HepG2 (cell line): Measurements from ENCODE around the gene CACNG8. TPM values are rescaled to one million over a fixed set of nuclear protein-coding genes. Genes with fewer than 3 reads are reported as not detected.

ENCODE experiments used
- ATAC-seq: fragments of 200-7000 bp; cut with Tn5 transposase; 3 replicates; pipeline ENCODE4 v1.9.1; 2020; ENCODE audit warnings: mild to moderate bottlenecking, moderate library complexity
- BruUV-seq: library from RNA; stranded (reverse); fragments of 400-500 nt; replicated peaks from 2 replicates; lab custom pipeline; 2021; lab: Mats Ljungman, UMichigan
- CTCF ChIA-PET: fragments of 300-600 bp; formaldehyde crosslinking; extraction: SDS; loops from one replicate; lab custom pipeline; 2021; ENCODE audit warnings: low total read pairs, inconsistent platforms, low intra/inter-chr PET ratio; lab: Yijun Ruan, JAX
- POLR2A ChIA-PET: fragments of 350-600 bp; sonication (Branson Sonifier 250); formaldehyde crosslinking; loops from one replicate; lab custom pipeline; 2020; ENCODE audit warnings: antibody characterized with exemption, inconsistent platforms; lab: Yijun Ruan, JAX
- DNase-seq: peaks from one replicate; pipeline ENCODE4 v3.0.0-alpha.2; 2015; ENCODE audit warnings: low spot score
- FAIRE-seq: peaks from 3 replicates; lab custom pipeline; 2011; peaks lifted over from hg19 to GRCh38; lab: Jason Lieb, UNC
- H2AFZ ChIP-seq: one replicate; pipeline ENCODE4 v1.6.1; 2011; ENCODE audit warnings: low read length, inconsistent platforms
- H3K27ac ChIP-seq: fragments of 300-600 bp; 3 replicates; pipeline ENCODE4 v1.8.0; 2011; ENCODE audit warnings: mixed run types, mild to moderate bottlenecking, mixed read lengths, low read length, inconsistent platforms; ENCODE audit not compliant: insufficient read depth; ENCODE audit errors: extremely low read length
- H3K27me3 ChIP-seq, 2 experiments: fragments of 200-600 bp in 1 of 2; 2 replicates in 1 of 2; 3 replicates in 1 of 2; pipeline versions ENCODE4 v1.6.0 to v1.8.0; 2011; ENCODE audit warnings: low read length in 2 of 2, mild to moderate bottlenecking in 2 of 2, moderate library complexity in 2 of 2, inconsistent platforms in 1 of 2; ENCODE audit not compliant: insufficient read depth in 2 of 2, control insufficient read depth in 1 of 2
- H3K36me3 ChIP-seq, 2 experiments: fragments of 200-600 bp in 1 of 2; replicated peaks in 1 of 2; 2 replicates in 1 of 2; 3 replicates in 1 of 2; pipeline versions ENCODE4 v1.5.1 to v1.8.0; 2011; ENCODE audit warnings: low read length in 2 of 2, inconsistent platforms in 1 of 2; ENCODE audit not compliant: insufficient read depth in 2 of 2, control insufficient read depth in 1 of 2
- H3K4me1 ChIP-seq: 2 replicates; pipeline ENCODE4 v1.5.1; 2012; ENCODE audit warnings: low read length, inconsistent platforms; ENCODE audit not compliant: insufficient read depth
- H3K4me2 ChIP-seq: 2 replicates; pipeline ENCODE4 v1.6.0; 2011; ENCODE audit warnings: low read depth, low read length, inconsistent platforms
- H3K4me3 ChIP-seq, 3 experiments: fragments of 200-600 bp in 1 of 3; sonication (generic), shearing (Covaris generic) in 1 of 3; replicated peaks in 1 of 3; 2 replicates each; pipeline ENCODE4 v1.5.1; 2011 to 2016; ENCODE audit warnings: low read length in 3 of 3, inconsistent platforms in 2 of 3, low read depth in 2 of 3, mild to moderate bottlenecking in 2 of 3, control low read depth in 1 of 3, mixed read lengths in 1 of 3; ENCODE audit not compliant: insufficient read depth in 1 of 3
- H3K79me2 ChIP-seq: one replicate; pipeline ENCODE4 v1.6.1; 2011; ENCODE audit warnings: low read length, inconsistent platforms; ENCODE audit not compliant: insufficient read depth
- H3K9ac ChIP-seq: 2 replicates; pipeline ENCODE4 v1.6.0; 2011; ENCODE audit warnings: mild to moderate bottlenecking, low read depth, low read length, inconsistent platforms; ENCODE audit not compliant: insufficient read depth
- H3K9me3 ChIP-seq: 2 replicates; pipeline ENCODE4 v1.5.1; 2012; ENCODE audit warnings: mild to moderate bottlenecking, low read length
- H4K20me1 ChIP-seq: 2 replicates; pipeline ENCODE4 v1.6.0; 2011; ENCODE audit warnings: inconsistent platforms, mild to moderate bottlenecking, low read length, moderate library complexity; ENCODE audit not compliant: insufficient read depth
- CEBPG ChIP-seq: IDR thresholded peaks from 2 replicates; pipeline ENCODE4 v1.6.1; 2016
- ELK4 ChIP-seq: sonication (generic); formaldehyde crosslinking; IDR thresholded peaks from 2 replicates; pipeline ENCODE4 v1.9.0; 2021; ENCODE audit warnings: missing genetic modification reagents, borderline replicate concordance
- FOXK1 ChIP-seq: sonication (generic); formaldehyde crosslinking; IDR thresholded peaks from 2 replicates; pipeline ENCODE4 v1.4.0; 2020; ENCODE audit warnings: low read depth, missing genetic modification reagents, borderline replicate concordance
- HDAC1 ChIP-seq: sonication (generic); formaldehyde crosslinking; IDR thresholded peaks from 2 replicates; pipeline ENCODE4 v1.5.1; 2020; ENCODE audit warnings: mild to moderate bottlenecking, missing genetic modification reagents
- HINFP ChIP-seq: sonication (generic); formaldehyde crosslinking; IDR thresholded peaks from 2 replicates; pipeline ENCODE4 v1.4.0; 2020; ENCODE audit warnings: low read depth, mild to moderate bottlenecking, missing genetic modification reagents
- HMG20B ChIP-seq: conservative IDR thresholded peaks from 2 replicates; pipeline ENCODE4 v1.6.1; 2016; ENCODE audit warnings: missing genetic modification reagents, missing compliant biosample characterization
- HNF1A ChIP-seq, 2 experiments: sonication (generic) in 1 of 2; formaldehyde crosslinking in 1 of 2; IDR thresholded peaks; 2 replicates each; pipeline versions ENCODE4 v1.4.0 to v1.6.1; 2016 to 2020; ENCODE audit warnings: borderline replicate concordance in 1 of 2, low read depth in 1 of 2, mild to moderate bottlenecking in 1 of 2, missing genetic modification reagents in 1 of 2
- ISX ChIP-seq: sonication (generic); formaldehyde crosslinking; conservative IDR thresholded peaks from 2 replicates; pipeline ENCODE4 v1.5.0; 2020; ENCODE audit warnings: missing genetic modification reagents
- NFIB ChIP-seq: sonication (generic); formaldehyde crosslinking; IDR thresholded peaks from 2 replicates; pipeline ENCODE4 v1.9.0; 2021; ENCODE audit warnings: missing genetic modification reagents, mild to moderate bottlenecking, borderline replicate concordance
- NR2F1 ChIP-seq, 2 experiments: fragments of 450-650 bp in 1 of 2; formaldehyde crosslinking in 1 of 2; IDR thresholded peaks; 2 replicates each; pipeline versions ENCODE4 v1.5.0 to v1.6.1; 2016 to 2020; ENCODE audit warnings: mild to moderate bottlenecking in 1 of 2, missing compliant biosample characterization in 1 of 2, missing genetic modification reagents in 1 of 2, moderate library complexity in 1 of 2
- PHB2 ChIP-seq: fragments of 450-650 bp; IDR thresholded peaks from 2 replicates; pipeline ENCODE4 v1.6.1; 2018; ENCODE audit not compliant: partially characterized antibody
- RELA ChIP-seq: sonication (generic); formaldehyde crosslinking; IDR thresholded peaks from 2 replicates; pipeline ENCODE4 v1.4.0; 2020; ENCODE audit warnings: missing genetic modification reagents
- SALL1 ChIP-seq: sonication (generic); formaldehyde crosslinking; IDR thresholded peaks from 2 replicates; pipeline ENCODE4 v1.8.0; 2022; ENCODE audit warnings: mild to moderate bottlenecking, missing genetic modification reagents
- SRSF1 ChIP-seq: fragments of 200-400 bp; formaldehyde crosslinking; optimal IDR thresholded peaks from 2 replicates; pipeline ENCODE3; 2017; ENCODE audit warnings: mild to moderate bottlenecking, low read depth, low read length, moderate library complexity
- ZNF567 ChIP-seq: sonication (generic); formaldehyde crosslinking; IDR thresholded peaks from 2 replicates; pipeline ENCODE4 v1.8.1; 2023; ENCODE audit warnings: mild to moderate bottlenecking, missing genetic modification reagents, borderline replicate concordance
- WGBS: methylation state at CpG from one replicate; pipeline ENCODE4 v1.1.6; 2017; ENCODE audit warnings: low lambda C conversion rate; 5-methylcytosine and 5-hydroxymethylcytosine counted together
- in situ Hi-C: cut with HindIII; loops from 2 replicates; pipeline ENCODE4 v1.10.0; 2017; ENCODE audit warnings: low pct_unique_long_range_greater_than_20kb; ENCODE audit not compliant: extremely low pct_ligation_motif_present
- intact Hi-C: fragments of 100-400 bp; cut with micrococcal nuclease; formaldehyde crosslinking; loops from one replicate; pipeline ENCODE4 v1.10.0; 2022; ENCODE audit not compliant: unreplicated experiment
- polyA plus RNA-seq, 8 experiments: library from polyadenylated mRNA; depleted of rRNA in 3 of 8; stranded (reverse) in 7 of 8; unstranded in 1 of 8; fragments of >200 nt; fragmentation: Illumina TruSeq in 4 of 8; extraction: Trizol in 4 of 8; gene quantifications; 2 replicates each; pipeline versions ENCODE4 v1.2.1 to v1.2.3, GENCODE V29; 2011 to 2016; ENCODE audit warnings: low read depth in 4 of 8, missing spikeins in 1 of 8, mixed read lengths in 1 of 8; ENCODE audit not compliant: insufficient read depth in 1 of 8
- total RNA-seq, 5 experiments: library from RNA; depleted of rRNA; stranded (reverse); fragments of >200 nt; fragmentation: Illumina TruSeq; extraction: Trizol; gene quantifications; 2 replicates each; pipeline ENCODE4 v1.2.3, GENCODE V29; 2016; ENCODE audit warnings: low read depth in 1 of 5
- TF ChIP-seq, protein P1 (sequence below): sonication (generic); formaldehyde crosslinking; IDR thresholded peaks from 2 replicates; pipeline ENCODE4 v1.8.0; 2022; ENCODE audit warnings: missing genetic modification reagents, mild to moderate bottlenecking, borderline replicate concordance

The CACNG8 gene
- total and polyA plus RNA-seq, 2 of the 13 experiments (the other 11 are each of a cell fraction or from before 2014, with no cell fraction given) = not detected

DNA sequence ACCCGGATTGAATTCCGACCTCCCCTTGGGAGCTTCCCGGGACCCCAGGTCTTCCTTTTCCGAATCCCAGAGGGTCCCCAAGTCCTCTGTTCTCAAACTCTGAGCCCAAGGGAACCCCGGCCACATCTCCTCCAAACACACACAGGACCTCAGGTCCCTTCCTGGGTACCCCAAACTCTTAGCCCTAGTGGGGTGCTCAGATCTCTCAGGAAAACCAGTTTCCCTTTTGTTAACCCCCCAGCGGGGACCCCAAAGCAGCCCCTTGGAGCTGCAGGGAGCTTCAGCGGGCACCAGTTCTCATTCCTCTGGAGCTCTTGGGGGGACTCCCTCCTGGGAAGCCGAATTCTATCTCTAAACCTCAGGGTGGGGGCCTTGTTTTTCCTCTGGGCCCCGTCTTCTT, 29.5 kb downstream of the CACNG8 start (continued):
- no peak for TF ChIP-seq HDAC1 (CRISPR knock-in tag)
- no peak for TF ChIP-seq NFIB (CRISPR knock-in tag)
- TF ChIP-seq ISX (CRISPR knock-in tag) = no peak
- TF ChIP-seq HMG20B (CRISPR knock-in tag) = no peak
- TF ChIP-seq ELK4 = no peak
- TF ChIP-seq SRSF1 = no peak
- TF ChIP-seq HINFP = no peak

DNA sequence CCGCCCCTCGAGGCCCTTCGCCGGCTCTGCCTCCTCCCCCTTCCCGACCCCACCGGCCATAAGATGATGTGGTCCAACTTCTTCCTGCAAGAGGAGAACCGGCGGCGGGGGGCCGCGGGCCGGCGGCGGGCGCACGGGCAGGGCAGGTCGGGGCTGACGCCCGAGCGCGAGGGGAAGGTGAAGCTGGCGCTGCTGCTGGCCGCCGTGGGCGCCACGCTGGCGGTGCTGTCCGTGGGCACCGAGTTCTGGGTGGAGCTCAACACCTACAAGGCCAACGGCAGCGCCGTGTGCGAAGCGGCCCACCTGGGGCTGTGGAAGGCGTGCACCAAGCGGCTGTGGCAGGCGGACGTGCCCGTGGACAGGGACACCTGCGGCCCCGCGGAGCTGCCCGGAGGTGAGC, 30.1 kb downstream of the CACNG8 start:
- DNase-seq = no peak
- H3K4me3 ChIP-seq = no peak overlapping the region
- 26% methylated on average over 28 of the region's 43 CpGs for WGBS
- H3K4me1 ChIP-seq = no peaks in the 10 kb centered on the region
- TF ChIP-seq, protein P1, sequence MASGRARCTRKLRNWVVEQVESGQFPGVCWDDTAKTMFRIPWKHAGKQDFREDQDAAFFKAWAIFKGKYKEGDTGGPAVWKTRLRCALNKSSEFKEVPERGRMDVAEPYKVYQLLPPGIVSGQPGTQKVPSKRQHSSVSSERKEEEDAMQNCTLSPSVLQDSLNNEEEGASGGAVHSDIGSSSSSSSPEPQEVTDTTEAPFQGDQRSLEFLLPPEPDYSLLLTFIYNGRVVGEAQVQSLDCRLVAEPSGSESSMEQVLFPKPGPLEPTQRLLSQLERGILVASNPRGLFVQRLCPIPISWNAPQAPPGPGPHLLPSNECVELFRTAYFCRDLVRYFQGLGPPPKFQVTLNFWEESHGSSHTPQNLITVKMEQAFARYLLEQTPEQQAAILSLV (CRISPR knock-in tag) = no peak
- no peak for TF ChIP-seq CEBPG
- no peak for TF ChIP-seq PHB2
- TF ChIP-seq FOXK1 = no peak
- TF ChIP-seq ZNF567 (CRISPR knock-in tag) = no peak
- no peak for TF ChIP-seq SALL1
- TF ChIP-seq RELA (CRISPR knock-in tag) = no peak
- TF ChIP-seq NR2F1 (CRISPR knock-in tag; IDR thresholded peaks at IDR 0.05) = no peak
- no peak for TF ChIP-seq HNF1A (IDR thresholded peaks at IDR 0.05; ENCODE audit: low read depth)
- no peak for TF ChIP-seq HNF1A (CRISPR knock-in tag; IDR thresholded peaks at IDR 0.05; ENCODE audit: borderline replicate concordance)
- no peaks in the 10 kb centered on the region for H3K79me2 ChIP-seq
- no peak for ATAC-seq
- H4K20me1 ChIP-seq = no peaks in the 10 kb centered on the region
- ChIA-PET CTCF (no interaction called here), POLR2A (no interaction called here)
- H2AFZ ChIP-seq = no peak overlapping the region
- intact Hi-C loops = no loop called here
- no peaks in the 10 kb centered on the region for H3K9me3 ChIP-seq
- H3K4me2 ChIP-seq = no peak overlapping the region
- no peak overlapping the region for H3K9ac ChIP-seq
- H3K27ac ChIP-seq = no peak overlapping the region
- no peak for FAIRE-seq
- no TSS peak for BruUV-seq
- in situ Hi-C loops = no loop called here
- peaks cover 8 to 49% of the 10 kb centered on the region in 2 experiments for H3K27me3 ChIP-seq
- H3K36me3 ChIP-seq = no peaks in the 10 kb centered on the region
